D721Med (cell line): Measurements from ENCODE around the gene HDAC7.
"Not testable (repeated sequence)": the region's sequence is repeated elsewhere in the genome, so short reads cannot be mapped to it uniquely, and the experiment has no call there.

Experiments
- DNase-seq: peaks from one replicate; pipeline ENCODE4 v3.0.0; 2011; ENCODE audit warnings: low spot score; ENCODE audit not compliant: insufficient read length
- FAIRE-seq: peaks from 2 replicates; lab custom pipeline; 2011; peaks lifted over from hg19 to GRCh38; lab: Jason Lieb, UNC
- TF ChIP-seq, protein P1 (sequence below): IDR thresholded peaks from 2 replicates; pipeline ENCODE4 v1.5.1; 2012; ENCODE audit warnings: mild to moderate bottlenecking, control low read depth; ENCODE audit not compliant: insufficient read depth; ENCODE audit errors: missing control alignments

The HDAC7 gene

GRCh38 chr12:47817272-47818006, 2.3 kb downstream of the HDAC7 start:
- no peak for FAIRE-seq
- TF ChIP-seq, protein P1, sequence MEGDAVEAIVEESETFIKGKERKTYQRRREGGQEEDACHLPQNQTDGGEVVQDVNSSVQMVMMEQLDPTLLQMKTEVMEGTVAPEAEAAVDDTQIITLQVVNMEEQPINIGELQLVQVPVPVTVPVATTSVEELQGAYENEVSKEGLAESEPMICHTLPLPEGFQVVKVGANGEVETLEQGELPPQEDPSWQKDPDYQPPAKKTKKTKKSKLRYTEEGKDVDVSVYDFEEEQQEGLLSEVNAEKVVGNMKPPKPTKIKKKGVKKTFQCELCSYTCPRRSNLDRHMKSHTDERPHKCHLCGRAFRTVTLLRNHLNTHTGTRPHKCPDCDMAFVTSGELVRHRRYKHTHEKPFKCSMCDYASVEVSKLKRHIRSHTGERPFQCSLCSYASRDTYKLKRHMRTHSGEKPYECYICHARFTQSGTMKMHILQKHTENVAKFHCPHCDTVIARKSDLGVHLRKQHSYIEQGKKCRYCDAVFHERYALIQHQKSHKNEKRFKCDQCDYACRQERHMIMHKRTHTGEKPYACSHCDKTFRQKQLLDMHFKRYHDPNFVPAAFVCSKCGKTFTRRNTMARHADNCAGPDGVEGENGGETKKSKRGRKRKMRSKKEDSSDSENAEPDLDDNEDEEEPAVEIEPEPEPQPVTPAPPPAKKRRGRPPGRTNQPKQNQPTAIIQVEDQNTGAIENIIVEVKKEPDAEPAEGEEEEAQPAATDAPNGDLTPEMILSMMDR, result no peak
- DNase-seq, result no peak

DNA sequence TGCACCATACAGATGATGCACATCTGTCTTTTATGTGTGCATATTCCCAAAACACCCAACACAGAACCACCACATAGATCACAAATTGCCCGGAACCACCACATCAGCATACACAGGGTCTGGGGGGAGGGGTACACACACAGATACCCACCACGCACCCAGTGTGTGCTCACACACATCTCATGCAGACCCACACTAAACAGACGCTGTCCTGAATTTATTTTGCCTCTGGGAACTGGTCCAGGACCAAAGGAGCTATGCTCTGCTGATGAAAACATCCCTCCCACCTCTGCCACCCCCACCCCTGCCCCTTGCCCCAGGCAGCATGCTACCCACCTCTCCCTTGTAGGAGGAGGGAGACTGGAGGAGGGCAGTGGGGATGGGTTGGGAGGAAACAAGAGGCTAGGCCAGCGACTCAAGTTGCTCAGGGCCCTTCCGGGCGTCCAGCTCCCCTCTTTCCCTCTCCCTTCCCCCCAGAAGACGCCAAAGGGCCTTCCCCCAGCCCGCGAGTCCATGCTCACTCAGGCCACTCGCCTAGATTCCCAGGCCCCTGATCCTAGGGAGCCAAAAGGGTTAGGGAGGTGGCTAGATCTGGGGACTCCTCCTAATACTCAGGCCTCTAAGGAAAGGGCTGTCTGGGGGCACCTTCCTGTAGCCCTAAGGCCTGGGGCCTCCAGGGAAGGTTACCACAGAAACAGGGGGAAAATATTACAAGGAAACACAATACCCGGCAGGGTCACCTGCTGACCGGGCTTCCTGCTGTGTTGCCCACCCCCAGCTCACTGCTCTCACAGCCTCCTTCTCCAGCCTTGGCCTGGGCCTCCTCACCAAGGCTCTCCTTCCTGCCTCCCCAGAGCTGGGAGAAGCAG, 3.1 kb downstream of the HDAC7 start:
- FAIRE-seq (no peak), DNase-seq (no peak)
- TF ChIP-seq, protein P1, result no peak

- not testable (repeated sequence) for DNase-seq, FAIRE-seq
These were observed 4.3 kb downstream of the HDAC7 start for GRCh38 chr12:47815447-47815846.

- TF ChIP-seq, protein P1, result no peak
- FAIRE-seq, result no peak
- no peak for DNase-seq
These were observed 5.0 kb downstream of the HDAC7 start for GRCh38 chr12:47814539-47815170.

- DNase-seq (no peak), FAIRE-seq (no peak)
- TF ChIP-seq, protein P1, result no peak
These were observed 6.0 kb downstream of the HDAC7 start for GRCh38 chr12:47813511-47814196.

DNA sequence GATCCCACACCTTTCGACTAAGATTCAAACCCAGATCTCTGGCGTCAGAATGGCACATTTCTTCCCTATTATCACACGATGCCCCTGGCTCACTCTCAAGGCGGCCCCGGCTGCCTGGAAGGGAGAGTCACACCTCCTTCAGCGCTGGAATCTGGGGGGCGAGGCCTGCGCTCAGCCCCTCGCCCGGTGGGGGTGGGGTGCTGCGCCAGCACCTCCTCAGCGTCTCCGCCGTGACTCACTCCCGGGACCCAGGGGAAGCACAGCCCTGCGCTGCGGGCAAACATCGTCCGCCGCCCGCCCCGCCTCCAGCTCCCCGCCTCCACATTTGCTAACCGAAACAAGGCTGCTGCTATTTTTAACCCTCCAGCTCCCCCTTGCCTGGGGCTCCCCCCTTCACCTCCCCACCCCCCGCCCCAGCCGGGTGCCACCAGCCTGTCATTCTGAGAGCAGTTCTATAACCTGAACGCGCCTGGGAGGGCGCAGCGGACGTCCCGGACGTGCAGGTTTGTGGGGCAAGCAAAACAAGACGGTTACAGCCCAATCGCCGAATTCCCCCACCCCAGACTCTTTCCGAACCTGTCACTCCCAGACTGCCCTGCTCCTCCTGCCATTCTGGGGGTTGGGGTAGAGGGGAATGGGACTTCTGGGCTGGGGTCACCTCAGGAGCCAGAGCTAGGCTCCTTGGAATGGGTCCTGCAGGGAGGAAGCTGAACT, 6.7 kb downstream of the HDAC7 start:
- TF ChIP-seq, protein P1, result no peak
- FAIRE-seq (no peak), DNase-seq (no peak)
